ENCODE data around the gene HDC. TPM values are rescaled to one million over a fixed set of nuclear protein-coding genes. Genes with fewer than 3 reads are reported as not detected.
A peak's percentile ranks its signal among the peaks of the same experiment; 100 is the strongest.

HDC gene
- total and polyA plus RNA-seq, 2 donors (not counting 3 experiments of a cell fraction or from before 2014, with no cell fraction given) = not detected

DNA sequence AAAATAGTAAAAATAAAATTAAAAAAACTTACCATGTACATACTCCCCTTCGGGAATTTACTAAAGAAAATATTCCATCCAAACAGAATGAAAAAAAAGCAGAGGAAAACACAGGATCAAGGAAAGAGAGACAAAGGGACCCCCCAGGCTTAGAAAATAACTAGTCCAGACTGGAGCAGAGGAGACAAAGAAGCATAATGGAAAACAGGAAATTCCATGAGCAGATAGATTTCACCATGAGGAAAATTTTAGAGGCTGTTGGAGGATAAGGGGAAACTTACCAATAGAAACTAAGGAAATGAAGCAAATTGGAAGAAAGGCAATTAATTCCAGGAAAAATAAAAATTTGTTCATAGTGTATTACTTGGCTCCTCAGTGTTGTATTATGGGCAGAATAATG lies 46.8 kb downstream of the HDC start:
- dilution Hi-C loops (cut with MboI; ENCODE audit: extremely low pct_ligation_motif_present, low sequenced_read_pairs) (no loop called here), intact Hi-C loops (cut with micrococcal nuclease) (no loop called here)
- FAIRE-seq = no peak
- Histone ChIP-seq H3K9ac (replicated peaks; ENCODE audit: extremely low read depth, insufficient read depth, low read length) (no peak overlapping the region), H3K27ac (ENCODE audit: insufficient read depth, low read depth, low read length) (no peak overlapping the region), H4K20me1 (replicated peaks; ENCODE audit: control insufficient read depth, extremely low read depth, insufficient read depth, low read length) (no peaks in the 10 kb centered on the region), H2AFZ (ENCODE audit: low read depth, low read length) (no peak overlapping the region), H3K4me1 (ENCODE audit: control insufficient read depth, extremely low read depth, insufficient read depth, low read length) (no peaks in the 10 kb centered on the region), H3K4me2 (ENCODE audit: insufficient read depth, low read length) (peak overlapping the region; percentile 24), H3K9me1 (replicated peaks; ENCODE audit: control insufficient read depth, extremely low read depth, insufficient read depth, low read length) (no peaks in the 10 kb centered on the region), H3K4me3 (replicated peaks in 1 of 3; ENCODE audit: insufficient read depth in 1 of 3, low read depth in 1 of 3, low read length in 3 of 3) (no peak overlapping the region), H3K9me3 (replicated peaks; ENCODE audit: control insufficient read depth, insufficient read depth, low read length) (no peaks in the 10 kb centered on the region), H3K27me3 (ENCODE audit: control insufficient read depth in 2 of 2, insufficient read depth in 2 of 2, low read length in 2 of 2) (peaks cover 2 to 3% of the 10 kb centered on the region in 2 experiments), H3K36me3 (ENCODE audit: control insufficient read depth in 2 of 2, extremely low read depth in 1 of 2, insufficient read depth in 2 of 2, low read length in 2 of 2) (no peaks in the 10 kb centered on the region), H3K79me2 (ENCODE audit: control insufficient read depth, insufficient read depth, low read length) (no peaks in the 10 kb centered on the region)
- no TSS peak for BruUV-seq (replicated peaks)
- CTCF ChIA-PET = interaction anchor here (1.1 kb wide), 2 partner anchors 11 to 16 kb away, joined by 3 to 5 read pairs; no protein-coding TSS in a partner anchor
- peak; percentile 50 for DNase-seq (ENCODE audit: low read depth, low spot score)
- POLR2A ChIA-PET = no interaction called here
- TF ChIP-seq POLR2A (IDR thresholded peaks at IDR 0.05; ENCODE audit: low read depth, low read length) = no peak
- TF ChIP-seq POLR2AphosphoS5 (IDR thresholded peaks at IDR 0.05; ENCODE audit: insufficient read depth, low read depth, low read length) = no peak
- no peak for TF ChIP-seq EZH2 (IDR thresholded peaks at IDR 0.05; ENCODE audit: borderline replicate concordance, low read depth, low read length, severe bottlenecking)
- TF ChIP-seq MYC (IDR thresholded peaks at IDR 0.05; ENCODE audit: low read depth, low read length) = no peak

DNA sequence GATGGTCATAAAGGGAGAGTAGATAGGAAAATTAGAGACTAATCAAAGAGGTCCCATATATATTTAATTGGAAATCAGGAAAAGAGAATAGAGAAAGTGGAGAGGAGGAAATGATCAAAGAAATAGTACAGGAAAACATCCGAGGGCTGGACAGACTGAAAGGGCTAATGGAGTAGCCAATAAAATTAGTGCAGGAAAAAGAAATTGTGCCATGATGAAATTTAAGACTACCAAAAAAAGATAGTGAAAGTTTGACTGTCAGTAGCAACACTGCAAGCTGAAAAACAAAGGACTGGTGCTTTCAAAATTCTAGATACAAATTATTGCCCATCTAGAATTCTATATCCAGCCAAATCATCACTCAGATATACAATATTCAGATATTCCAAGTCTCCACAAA lies 47.2 kb downstream of the HDC start:
- FAIRE-seq (no peak), DNase-seq (ENCODE audit: low read depth, low spot score) (no peak)
- Histone ChIP-seq H3K36me3 (ENCODE audit: control insufficient read depth in 2 of 2, extremely low read depth in 1 of 2, insufficient read depth in 2 of 2, low read length in 2 of 2) (no peaks in the 10 kb centered on the region), H3K27ac (ENCODE audit: insufficient read depth, low read depth, low read length) (no peak overlapping the region), H3K27me3 (ENCODE audit: control insufficient read depth in 2 of 2, insufficient read depth in 2 of 2, low read length in 2 of 2) (peaks cover 2 to 3% of the 10 kb centered on the region in 2 experiments), H3K4me1 (ENCODE audit: control insufficient read depth, extremely low read depth, insufficient read depth, low read length) (no peaks in the 10 kb centered on the region), H3K9me1 (replicated peaks; ENCODE audit: control insufficient read depth, extremely low read depth, insufficient read depth, low read length) (no peaks in the 10 kb centered on the region), H3K9me3 (replicated peaks; ENCODE audit: control insufficient read depth, insufficient read depth, low read length) (no peaks in the 10 kb centered on the region), H3K79me2 (ENCODE audit: control insufficient read depth, insufficient read depth, low read length) (no peaks in the 10 kb centered on the region), H4K20me1 (replicated peaks; ENCODE audit: control insufficient read depth, extremely low read depth, insufficient read depth, low read length) (no peaks in the 10 kb centered on the region), H2AFZ (ENCODE audit: low read depth, low read length) (no peak overlapping the region), H3K4me3 (replicated peaks in 1 of 3; ENCODE audit: insufficient read depth in 1 of 3, low read depth in 1 of 3, low read length in 3 of 3) (no peak overlapping the region), H3K9ac (replicated peaks; ENCODE audit: extremely low read depth, insufficient read depth, low read length) (no peak overlapping the region), H3K4me2 (ENCODE audit: insufficient read depth, low read length) (no peak overlapping the region)
- TF ChIP-seq MYC (IDR thresholded peaks at IDR 0.05; ENCODE audit: low read depth, low read length) = no peak
- TF ChIP-seq, protein P1, sequence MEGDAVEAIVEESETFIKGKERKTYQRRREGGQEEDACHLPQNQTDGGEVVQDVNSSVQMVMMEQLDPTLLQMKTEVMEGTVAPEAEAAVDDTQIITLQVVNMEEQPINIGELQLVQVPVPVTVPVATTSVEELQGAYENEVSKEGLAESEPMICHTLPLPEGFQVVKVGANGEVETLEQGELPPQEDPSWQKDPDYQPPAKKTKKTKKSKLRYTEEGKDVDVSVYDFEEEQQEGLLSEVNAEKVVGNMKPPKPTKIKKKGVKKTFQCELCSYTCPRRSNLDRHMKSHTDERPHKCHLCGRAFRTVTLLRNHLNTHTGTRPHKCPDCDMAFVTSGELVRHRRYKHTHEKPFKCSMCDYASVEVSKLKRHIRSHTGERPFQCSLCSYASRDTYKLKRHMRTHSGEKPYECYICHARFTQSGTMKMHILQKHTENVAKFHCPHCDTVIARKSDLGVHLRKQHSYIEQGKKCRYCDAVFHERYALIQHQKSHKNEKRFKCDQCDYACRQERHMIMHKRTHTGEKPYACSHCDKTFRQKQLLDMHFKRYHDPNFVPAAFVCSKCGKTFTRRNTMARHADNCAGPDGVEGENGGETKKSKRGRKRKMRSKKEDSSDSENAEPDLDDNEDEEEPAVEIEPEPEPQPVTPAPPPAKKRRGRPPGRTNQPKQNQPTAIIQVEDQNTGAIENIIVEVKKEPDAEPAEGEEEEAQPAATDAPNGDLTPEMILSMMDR (IDR thresholded peaks at IDR 0.05; ENCODE audit: extremely low read depth in 1 of 2, insufficient read depth in 1 of 2, low read depth in 1 of 2, low read length in 2 of 2) = no peak
- no peak for TF ChIP-seq POLR2AphosphoS5 (IDR thresholded peaks at IDR 0.05; ENCODE audit: insufficient read depth, low read depth, low read length)
- no peak for TF ChIP-seq EZH2 (IDR thresholded peaks at IDR 0.05; ENCODE audit: borderline replicate concordance, low read depth, low read length, severe bottlenecking)
- TF ChIP-seq, protein P2, sequence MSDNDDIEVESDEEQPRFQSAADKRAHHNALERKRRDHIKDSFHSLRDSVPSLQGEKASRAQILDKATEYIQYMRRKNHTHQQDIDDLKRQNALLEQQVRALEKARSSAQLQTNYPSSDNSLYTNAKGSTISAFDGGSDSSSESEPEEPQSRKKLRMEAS (IDR thresholded peaks at IDR 0.05; ENCODE audit: insufficient read depth, insufficient read length) = no peak
- TF ChIP-seq FOS (IDR thresholded peaks at IDR 0.05; ENCODE audit: borderline replicate concordance, insufficient read depth, low read length) = no peak
- TF ChIP-seq JUN (IDR thresholded peaks at IDR 0.05; ENCODE audit: borderline replicate concordance, insufficient read depth, insufficient read length, low read depth) = no peak
- no peak for TF ChIP-seq POLR2A (IDR thresholded peaks at IDR 0.05; ENCODE audit: low read depth, low read length)
- no peak for TF ChIP-seq GATA2 (IDR thresholded peaks at IDR 0.05; ENCODE audit: insufficient read depth, insufficient read length, low read depth, low read length)
- intact Hi-C loops (cut with micrococcal nuclease) (no loop called here), dilution Hi-C loops (cut with MboI; ENCODE audit: extremely low pct_ligation_motif_present, low sequenced_read_pairs) (no loop called here)
- POLR2A ChIA-PET = no interaction called here
- CTCF ChIA-PET = interaction anchor here (0.9 kb wide), 1 partner anchor 97 kb away, joined by 3 read pairs; no protein-coding TSS in a partner anchor
- TSS peak; percentile 22 for BruUV-seq (replicated peaks)
